Astrocyte (in vitro differentiated cells and primary cell): Measurements from ENCODE around the gene POLA1. TPM values are rescaled to one million over a fixed set of nuclear protein-coding genes. Genes with fewer than 3 reads are reported as not detected.
A peak's percentile ranks its signal among the peaks of the same experiment; 100 is the strongest.

Source experiments
- DNase-seq: peaks from one replicate; pipeline ENCODE4 v3.0.0-alpha.2; 2010; ENCODE audit warnings: low read depth
- FAIRE-seq: peaks from 2 replicates; lab custom pipeline; 2011; peaks lifted over from hg19 to GRCh38; lab: Jason Lieb, UNC
- H2AFZ ChIP-seq: 2 replicates; pipeline ENCODE4 v1.6.0; 2012; ENCODE audit warnings: low read depth, low read length, inconsistent platforms
- H3K27ac ChIP-seq: 2 replicates; pipeline ENCODE4 v1.5.1; 2011; ENCODE audit warnings: low read depth, low read length, inconsistent platforms
- H3K27me3 ChIP-seq: 2 replicates; pipeline ENCODE4 v1.6.0; 2011; ENCODE audit warnings: low read length, inconsistent platforms; ENCODE audit not compliant: insufficient read depth
- H3K36me3 ChIP-seq: 2 replicates; pipeline ENCODE4 v1.5.1; 2011; ENCODE audit warnings: low read length, inconsistent platforms; ENCODE audit not compliant: insufficient read depth
- H3K4me1 ChIP-seq: 2 replicates; pipeline ENCODE4 v1.5.1; 2011; ENCODE audit warnings: low read length, inconsistent platforms; ENCODE audit not compliant: insufficient read depth
- H3K4me2 ChIP-seq: 2 replicates; pipeline ENCODE4 v1.6.0; 2012; ENCODE audit warnings: low read length, inconsistent platforms
- H3K4me3 ChIP-seq: 2 replicates; pipeline ENCODE4 v1.5.1; 2011; ENCODE audit warnings: low read depth, mild to moderate bottlenecking, low read length, inconsistent platforms; ENCODE audit not compliant: insufficient read depth
- H3K79me2 ChIP-seq: 2 replicates; pipeline ENCODE4 v1.6.0; 2012; ENCODE audit warnings: mild to moderate bottlenecking, low read length, inconsistent platforms; ENCODE audit not compliant: insufficient read depth
- H3K9ac ChIP-seq: 2 replicates; pipeline ENCODE4 v1.6.0; 2012; ENCODE audit warnings: mild to moderate bottlenecking, low read length, inconsistent platforms
- H3K9me3 ChIP-seq: 2 replicates; pipeline ENCODE4 v1.5.1; 2012; ENCODE audit warnings: low read depth, mild to moderate bottlenecking, low read length, inconsistent platforms; ENCODE audit not compliant: insufficient read depth
- H4K20me1 ChIP-seq: 2 replicates; pipeline ENCODE4 v1.6.0; 2012; ENCODE audit warnings: low read length, inconsistent platforms; ENCODE audit not compliant: insufficient read depth
- H3K27ac Mint-ChIP-seq: one replicate; pipeline ENCODE4 v1.8.0; 2021; ENCODE audit warnings: mild to moderate bottlenecking, mixed read lengths; ENCODE audit not compliant: unreplicated experiment
- H3K27me3 Mint-ChIP-seq: one replicate; pipeline ENCODE4 v1.8.0; 2021; ENCODE audit warnings: low read depth, mixed read lengths; ENCODE audit not compliant: unreplicated experiment
- H3K36me3 Mint-ChIP-seq: one replicate; pipeline ENCODE4 v1.8.0; 2021; ENCODE audit warnings: low read depth, mixed read lengths; ENCODE audit not compliant: unreplicated experiment
- H3K4me1 Mint-ChIP-seq: one replicate; pipeline ENCODE4 v1.8.0; 2021; ENCODE audit warnings: low read depth, mixed read lengths; ENCODE audit not compliant: unreplicated experiment
- H3K4me3 Mint-ChIP-seq: one replicate; pipeline ENCODE4 v1.8.0; 2021; ENCODE audit warnings: mild to moderate bottlenecking, moderate library complexity, mixed read lengths; ENCODE audit not compliant: unreplicated experiment
- H3K9me3 Mint-ChIP-seq: one replicate; pipeline ENCODE4 v1.8.0; 2021; ENCODE audit warnings: mild to moderate bottlenecking, mixed read lengths; ENCODE audit not compliant: unreplicated experiment
- EZH2 ChIP-seq: IDR thresholded peaks from 2 replicates; pipeline ENCODE4 v1.6.1; 2012; ENCODE audit warnings: mild to moderate bottlenecking, low read length, inconsistent platforms; ENCODE audit not compliant: insufficient read depth
- total RNA-seq: library from RNA; stranded (reverse); gene quantifications from 2 replicates; pipeline ENCODE4 v1.2.1, GENCODE V29; 2021
- TF ChIP-seq, protein P1 (sequence below): IDR thresholded peaks from 2 replicates; pipeline ENCODE4 v1.5.1; 2011; ENCODE audit warnings: low read depth, mild to moderate bottlenecking, inconsistent platforms, low read length, moderate library complexity; ENCODE audit not compliant: insufficient read depth

Gene POLA1
- total RNA-seq, 1 donor from 2014 or later: 4.9 TPM

DNA sequence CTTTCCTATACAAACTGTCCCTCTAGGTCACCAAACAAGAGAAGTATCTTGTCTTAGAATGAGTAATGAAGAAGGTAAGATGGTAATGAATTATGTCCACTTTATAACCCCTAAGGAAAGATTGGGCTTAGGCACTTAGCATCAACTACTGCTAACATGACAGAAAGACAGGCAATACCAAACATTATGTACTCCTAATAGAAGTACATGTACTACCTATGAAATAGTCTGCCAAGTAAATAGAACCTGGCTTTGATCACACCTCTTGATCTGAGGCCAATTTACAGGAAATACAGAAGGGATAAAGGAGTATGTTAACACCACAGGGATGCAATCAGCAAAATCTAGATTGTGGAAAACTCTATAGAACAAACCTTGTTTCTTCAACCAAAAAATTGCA lies 32.4 kb upstream of the POLA1 start:
- peak; percentile 84 for FAIRE-seq
- Histone ChIP-seq H2AFZ (no peak overlapping the region), H3K4me2 (no peak overlapping the region), H3K36me3 (no peaks in the 10 kb centered on the region), H3K4me1 (no peaks in the 10 kb centered on the region), H3K9ac (no peak overlapping the region), H3K27ac (no peak overlapping the region), H3K27me3 (no peaks in the 10 kb centered on the region), H3K9me3 (no peaks in the 10 kb centered on the region), H4K20me1 (no peaks in the 10 kb centered on the region), H3K79me2 (no peaks in the 10 kb centered on the region), H3K4me3 (no peak overlapping the region)
- TF ChIP-seq EZH2: no peak
- TF ChIP-seq, protein P1, sequence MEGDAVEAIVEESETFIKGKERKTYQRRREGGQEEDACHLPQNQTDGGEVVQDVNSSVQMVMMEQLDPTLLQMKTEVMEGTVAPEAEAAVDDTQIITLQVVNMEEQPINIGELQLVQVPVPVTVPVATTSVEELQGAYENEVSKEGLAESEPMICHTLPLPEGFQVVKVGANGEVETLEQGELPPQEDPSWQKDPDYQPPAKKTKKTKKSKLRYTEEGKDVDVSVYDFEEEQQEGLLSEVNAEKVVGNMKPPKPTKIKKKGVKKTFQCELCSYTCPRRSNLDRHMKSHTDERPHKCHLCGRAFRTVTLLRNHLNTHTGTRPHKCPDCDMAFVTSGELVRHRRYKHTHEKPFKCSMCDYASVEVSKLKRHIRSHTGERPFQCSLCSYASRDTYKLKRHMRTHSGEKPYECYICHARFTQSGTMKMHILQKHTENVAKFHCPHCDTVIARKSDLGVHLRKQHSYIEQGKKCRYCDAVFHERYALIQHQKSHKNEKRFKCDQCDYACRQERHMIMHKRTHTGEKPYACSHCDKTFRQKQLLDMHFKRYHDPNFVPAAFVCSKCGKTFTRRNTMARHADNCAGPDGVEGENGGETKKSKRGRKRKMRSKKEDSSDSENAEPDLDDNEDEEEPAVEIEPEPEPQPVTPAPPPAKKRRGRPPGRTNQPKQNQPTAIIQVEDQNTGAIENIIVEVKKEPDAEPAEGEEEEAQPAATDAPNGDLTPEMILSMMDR: no peak
- H3K4me1 Mint-ChIP-seq: no peaks in the 10 kb centered on the region
- H3K36me3 Mint-ChIP-seq: no peaks in the 10 kb centered on the region
- no peak for DNase-seq
- H3K27me3 Mint-ChIP-seq: no peaks in the 10 kb centered on the region
- H3K4me3 Mint-ChIP-seq: no peak overlapping the region
- no peaks in the 10 kb centered on the region for H3K9me3 Mint-ChIP-seq
- H3K27ac Mint-ChIP-seq: no peak overlapping the region

DNA sequence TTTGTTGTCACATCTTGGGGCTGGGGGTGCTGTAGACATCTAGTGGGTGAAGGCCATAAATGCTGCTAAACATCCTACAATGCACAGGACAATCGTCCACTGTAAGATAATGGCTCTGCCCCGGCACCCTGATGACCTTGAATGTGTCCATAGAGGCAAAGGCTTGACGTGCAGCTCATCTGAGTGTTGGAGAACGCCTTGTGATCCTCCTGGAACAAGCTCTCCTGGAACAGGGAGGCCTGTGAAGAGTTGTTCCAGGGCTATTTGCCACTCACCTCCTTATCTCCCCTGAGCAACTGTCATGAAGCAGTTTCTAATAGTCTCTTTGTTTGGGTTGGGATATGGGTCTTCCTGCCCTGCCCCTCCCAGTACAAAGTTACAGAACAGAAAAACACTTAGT lies 31.4 kb upstream of the POLA1 start:
- Histone ChIP-seq H3K27ac (no peak overlapping the region), H3K4me1 (no peaks in the 10 kb centered on the region), H3K4me3 (no peak overlapping the region), H3K9me3 (no peaks in the 10 kb centered on the region), H4K20me1 (no peaks in the 10 kb centered on the region), H3K79me2 (no peaks in the 10 kb centered on the region), H3K27me3 (no peaks in the 10 kb centered on the region), H3K4me2 (no peak overlapping the region), H2AFZ (no peak overlapping the region), H3K9ac (no peak overlapping the region), H3K36me3 (no peaks in the 10 kb centered on the region)
- Mint-ChIP-seq H3K4me1 (no peaks in the 10 kb centered on the region), H3K9me3 (no peaks in the 10 kb centered on the region), H3K27me3 (no peaks in the 10 kb centered on the region), H3K4me3 (no peak overlapping the region), H3K36me3 (no peaks in the 10 kb centered on the region), H3K27ac (no peak overlapping the region)
- no peak for TF ChIP-seq EZH2
- TF ChIP-seq, protein P1: no peak
- no peak for FAIRE-seq
- no peak for DNase-seq

DNA sequence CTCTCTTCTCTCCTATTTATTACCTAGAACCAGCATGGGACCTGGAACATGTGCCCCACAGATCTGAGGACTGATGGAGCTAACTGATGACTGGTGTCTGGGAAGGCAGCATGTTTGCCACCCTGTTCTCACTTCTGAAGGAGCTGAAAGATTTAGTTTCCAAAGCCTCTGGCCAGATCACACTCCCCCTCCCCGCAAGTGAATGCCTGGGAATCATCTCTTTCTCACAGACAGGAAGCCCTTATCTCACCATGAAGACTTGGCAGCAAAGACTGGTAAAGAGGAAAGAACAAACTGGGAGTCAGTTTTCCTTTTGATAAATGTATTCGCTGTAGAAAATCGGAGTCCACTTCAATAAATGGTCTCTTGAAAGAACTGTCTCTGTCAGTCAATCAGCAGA lies 25.6 kb upstream of the POLA1 start:
- no peaks in the 10 kb centered on the region for H3K4me1 ChIP-seq
- H3K27me3 ChIP-seq: no peaks in the 10 kb centered on the region
- no peak overlapping the region for H3K27ac ChIP-seq
- Mint-ChIP-seq H3K27ac (no peak overlapping the region), H3K4me1 (peaks cover 9% of the 10 kb centered on the region), H3K4me3 (no peak overlapping the region), H3K9me3 (no peaks in the 10 kb centered on the region), H3K27me3 (no peaks in the 10 kb centered on the region), H3K36me3 (no peaks in the 10 kb centered on the region)
- H3K9me3 ChIP-seq: no peaks in the 10 kb centered on the region
- no peak overlapping the region for H3K9ac ChIP-seq
- H3K4me2 ChIP-seq: no peak overlapping the region
- H3K79me2 ChIP-seq: no peaks in the 10 kb centered on the region
- H2AFZ ChIP-seq: no peak overlapping the region
- no peaks in the 10 kb centered on the region for H3K36me3 ChIP-seq
- no peak overlapping the region for H3K4me3 ChIP-seq
- FAIRE-seq (no peak), DNase-seq (peak; percentile 18)
- TF ChIP-seq, protein P1: no peak
- TF ChIP-seq EZH2: no peak
- H4K20me1 ChIP-seq: no peaks in the 10 kb centered on the region
